ENCODE data around the gene ACOT13. TPM values are rescaled to one million over a fixed set of nuclear protein-coding genes. Genes with fewer than 3 reads are reported as not detected.
A peak's percentile ranks its signal among the peaks of the same experiment; 100 is the strongest.
"Not testable (repeated sequence)": the region's sequence is repeated elsewhere in the genome, so short reads cannot be mapped to it uniquely, and the experiment has no call there.

The ACOT13 gene
- total and polyA plus RNA-seq, 2 donors (not counting 1 experiment from before 2014, with no cell fraction given) = 3.6 to 6.6 TPM

DNA sequence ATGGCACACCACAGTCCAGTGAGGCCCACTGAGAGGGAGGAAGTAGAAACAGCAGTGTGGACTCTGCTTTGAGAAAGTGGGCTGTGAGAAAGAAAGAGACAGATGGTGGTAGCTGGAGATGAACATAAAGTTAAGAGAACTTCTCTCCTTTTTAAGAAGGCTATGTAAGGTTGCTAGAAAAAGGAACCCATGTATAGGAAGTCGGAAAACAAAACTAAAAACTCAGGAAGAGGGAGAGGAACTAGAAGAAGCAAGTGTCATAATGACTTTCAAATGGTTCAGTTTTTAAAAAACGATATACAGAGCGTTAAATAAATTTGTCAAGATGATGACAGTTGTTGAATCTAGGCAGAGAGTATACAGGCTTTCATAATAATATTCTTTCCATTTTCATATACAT, 82.4 kb downstream of the ACOT13 start:
- TF ChIP-seq, protein P1, sequence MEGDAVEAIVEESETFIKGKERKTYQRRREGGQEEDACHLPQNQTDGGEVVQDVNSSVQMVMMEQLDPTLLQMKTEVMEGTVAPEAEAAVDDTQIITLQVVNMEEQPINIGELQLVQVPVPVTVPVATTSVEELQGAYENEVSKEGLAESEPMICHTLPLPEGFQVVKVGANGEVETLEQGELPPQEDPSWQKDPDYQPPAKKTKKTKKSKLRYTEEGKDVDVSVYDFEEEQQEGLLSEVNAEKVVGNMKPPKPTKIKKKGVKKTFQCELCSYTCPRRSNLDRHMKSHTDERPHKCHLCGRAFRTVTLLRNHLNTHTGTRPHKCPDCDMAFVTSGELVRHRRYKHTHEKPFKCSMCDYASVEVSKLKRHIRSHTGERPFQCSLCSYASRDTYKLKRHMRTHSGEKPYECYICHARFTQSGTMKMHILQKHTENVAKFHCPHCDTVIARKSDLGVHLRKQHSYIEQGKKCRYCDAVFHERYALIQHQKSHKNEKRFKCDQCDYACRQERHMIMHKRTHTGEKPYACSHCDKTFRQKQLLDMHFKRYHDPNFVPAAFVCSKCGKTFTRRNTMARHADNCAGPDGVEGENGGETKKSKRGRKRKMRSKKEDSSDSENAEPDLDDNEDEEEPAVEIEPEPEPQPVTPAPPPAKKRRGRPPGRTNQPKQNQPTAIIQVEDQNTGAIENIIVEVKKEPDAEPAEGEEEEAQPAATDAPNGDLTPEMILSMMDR (IDR thresholded peaks at IDR 0.05) = no peak
- TF ChIP-seq EZH2 (IDR thresholded peaks at IDR 0.05; ENCODE audit: borderline replicate concordance, insufficient read depth, low read depth, low read length, poor library complexity, severe bottlenecking) = no peak
- no peak for ATAC-seq (ENCODE audit: low read depth)
- Histone ChIP-seq H4K20me1 (ENCODE audit: control insufficient read depth, insufficient read depth, low read length, poor library complexity, severe bottlenecking) (no peaks in the 10 kb centered on the region), H3K27ac (ENCODE audit: low read length in 2 of 2) (peak overlapping the region in 1 of 2 donors; percentile 21), H3K27me3 (replicated peaks in 1 of 4; ENCODE audit: control extremely low read depth in 1 of 4, control insufficient read depth in 3 of 4, insufficient read depth in 4 of 4, low read length in 3 of 4) (no peaks in the 10 kb centered on the region), H3K4me1 (ENCODE audit: control insufficient read depth in 2 of 2, insufficient read depth in 2 of 2, low read length in 2 of 2) (peaks cover 11 to 20% of the 10 kb centered on the region in 2 donors), H3K4me3 (ENCODE audit: control extremely low read depth in 1 of 5, extremely low read depth in 1 of 5, insufficient read depth in 1 of 5, low read depth in 2 of 5, low read length in 4 of 5) (no peak overlapping the region), H3K36me3 (replicated peaks in 1 of 2; ENCODE audit: control extremely low read depth in 1 of 2, control insufficient read depth in 1 of 2, extremely low read depth in 1 of 2, insufficient read depth in 2 of 2, low read length in 1 of 2) (no peaks in the 10 kb centered on the region), H3K9ac (ENCODE audit: low read length) (no peak overlapping the region), H2AFZ (ENCODE audit: insufficient read depth, low read depth, low read length, poor library complexity, severe bottlenecking) (peak overlapping the region; percentile 25), H3K9me3 (ENCODE audit: control extremely low read depth in 1 of 3, control insufficient read depth in 2 of 3, insufficient read depth in 1 of 3, low read length in 2 of 3) (no peaks in the 10 kb centered on the region), H3K79me2 (ENCODE audit: control insufficient read depth, insufficient read depth, low read length) (no peaks in the 10 kb centered on the region), H3K4me2 (replicated peaks; ENCODE audit: low read depth, low read length, poor library complexity, severe bottlenecking) (no peak overlapping the region)
- H3K9me3 Mint-ChIP-seq (ENCODE audit: insufficient read depth) = no peaks in the 10 kb centered on the region
- peaks cover 15% of the 10 kb centered on the region for H3K4me1 Mint-ChIP-seq
- H3K27ac Mint-ChIP-seq = no peak overlapping the region
- H3K4me3 Mint-ChIP-seq = no peak overlapping the region
- POLR2A ChIA-PET = no interaction called here
- CTCF ChIA-PET = no interaction called here
- no CpG with 5 or more reads among the region's 3 CpGs for WGBS (ENCODE audit: insufficient coverage)
- peaks cover 7% of the 10 kb centered on the region for H3K27me3 Mint-ChIP-seq
- DNase-seq = no peak
- intact Hi-C loops (cut with micrococcal nuclease) = no loop called here

DNA sequence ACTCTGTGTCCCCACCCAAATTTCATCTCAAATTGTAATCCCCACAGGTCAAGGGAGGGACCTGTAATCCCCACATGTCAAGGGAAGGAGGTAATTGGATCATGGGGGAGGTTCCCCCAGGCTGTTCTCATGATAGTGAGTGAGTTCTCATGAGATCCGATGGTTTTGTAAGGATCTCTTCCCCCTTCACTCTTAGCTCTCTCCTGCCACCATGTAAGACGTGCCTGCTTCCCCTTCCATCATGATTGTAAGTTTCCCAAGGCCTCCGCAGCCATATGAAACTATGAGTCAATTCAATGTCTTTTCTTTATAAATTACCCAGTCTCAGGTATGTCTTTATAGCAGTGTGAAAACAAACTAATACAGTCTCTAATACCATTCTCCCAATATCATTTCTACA, 84.0 kb downstream of the ACOT13 start:
- H3K9ac ChIP-seq (ENCODE audit: low read length); H3K27me3 ChIP-seq (replicated peaks in 1 of 4; ENCODE audit: control extremely low read depth in 1 of 4, control insufficient read depth in 3 of 4, insufficient read depth in 4 of 4, low read length in 3 of 4); H3K27me3 Mint-ChIP-seq; H4K20me1 ChIP-seq (ENCODE audit: control insufficient read depth, insufficient read depth, low read length, poor library complexity, severe bottlenecking); H3K4me2 ChIP-seq (replicated peaks; ENCODE audit: low read depth, low read length, poor library complexity, severe bottlenecking); H3K36me3 ChIP-seq (replicated peaks in 1 of 2; ENCODE audit: control extremely low read depth in 1 of 2, control insufficient read depth in 1 of 2, extremely low read depth in 1 of 2, insufficient read depth in 2 of 2, low read length in 1 of 2); H3K9me3 Mint-ChIP-seq (ENCODE audit: insufficient read depth); H3K4me1 Mint-ChIP-seq; ATAC-seq (ENCODE audit: low read depth); H3K27ac Mint-ChIP-seq; DNase-seq; H3K4me3 ChIP-seq (ENCODE audit: control extremely low read depth in 1 of 5, extremely low read depth in 1 of 5, insufficient read depth in 1 of 5, low read depth in 2 of 5, low read length in 4 of 5); H3K4me1 ChIP-seq (ENCODE audit: control insufficient read depth in 2 of 2, insufficient read depth in 2 of 2, low read length in 2 of 2); intact Hi-C loops (cut with micrococcal nuclease); H3K4me3 Mint-ChIP-seq; H3K9me3 ChIP-seq (ENCODE audit: control extremely low read depth in 1 of 3, control insufficient read depth in 2 of 3, insufficient read depth in 1 of 3, low read length in 2 of 3); H3K79me2 ChIP-seq (ENCODE audit: control insufficient read depth, insufficient read depth, low read length); H3K27ac ChIP-seq (ENCODE audit: low read length in 2 of 2); H2AFZ ChIP-seq (ENCODE audit: insufficient read depth, low read depth, low read length, poor library complexity, severe bottlenecking): not testable (repeated sequence)
- ChIA-PET POLR2A (interaction anchor here (1.1 kb wide), 1 partner anchor 267 kb away, joined by 4 read pairs; no protein-coding TSS in a partner anchor), CTCF (interaction anchor here (1.0 kb wide), 1 partner anchor 33 kb away, joined by 3 read pairs; no protein-coding TSS in a partner anchor)
- WGBS (ENCODE audit: insufficient coverage) = no CpG with 5 or more reads among the region's 3 CpGs
